Inflammatory macrophage (primary cell): ENCODE measurements around the gene FBRSL1.
"Not testable (repeated sequence)": the region's sequence is repeated elsewhere in the genome, so short reads cannot be mapped to it uniquely, and the experiment has no call there.

Source experiments
- DNase-seq, 2 donors: peaks; one replicate each; pipeline ENCODE4 v3.0.0-alpha.2; 2020 to 2022

FBRSL1 gene

DNA sequence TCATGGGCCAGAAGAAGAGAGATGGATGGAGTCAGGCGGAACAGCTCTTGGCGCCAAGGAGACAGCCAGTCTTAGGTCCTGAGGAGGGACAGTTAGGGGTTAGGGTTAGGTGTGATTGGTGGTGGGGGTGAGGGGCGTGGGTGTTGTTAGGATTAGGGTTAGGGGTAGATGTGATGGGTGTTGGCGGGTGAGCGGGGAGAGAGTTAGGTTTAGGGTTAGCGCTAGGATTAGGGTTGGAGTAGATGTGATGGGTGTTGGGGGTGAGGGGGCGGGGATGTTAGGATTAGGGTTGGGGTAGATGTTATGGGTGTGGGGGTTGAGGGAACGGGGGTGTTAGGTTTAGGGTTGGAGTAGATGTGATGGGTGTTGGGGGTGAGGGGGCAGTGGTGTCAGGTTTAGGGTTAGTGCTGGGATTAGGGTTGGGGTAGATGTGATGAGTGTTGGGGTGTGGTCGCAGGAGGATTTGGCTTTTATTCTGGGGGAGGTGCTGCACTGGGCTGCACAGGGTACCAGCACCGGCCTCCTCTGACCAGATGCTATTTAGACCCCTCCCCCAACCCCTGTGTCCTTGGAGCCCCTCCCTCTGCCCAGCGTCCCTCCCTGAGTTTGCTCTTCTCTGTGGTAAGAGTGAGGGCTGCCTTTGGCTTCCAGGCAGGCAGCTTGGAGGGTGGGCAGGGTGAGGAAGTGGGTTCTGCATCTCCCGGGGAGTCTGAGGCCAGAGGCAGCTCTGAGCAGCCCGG is 35.6 kb upstream of the FBRSL1 start:
- DNase-seq, result no peak

DNA sequence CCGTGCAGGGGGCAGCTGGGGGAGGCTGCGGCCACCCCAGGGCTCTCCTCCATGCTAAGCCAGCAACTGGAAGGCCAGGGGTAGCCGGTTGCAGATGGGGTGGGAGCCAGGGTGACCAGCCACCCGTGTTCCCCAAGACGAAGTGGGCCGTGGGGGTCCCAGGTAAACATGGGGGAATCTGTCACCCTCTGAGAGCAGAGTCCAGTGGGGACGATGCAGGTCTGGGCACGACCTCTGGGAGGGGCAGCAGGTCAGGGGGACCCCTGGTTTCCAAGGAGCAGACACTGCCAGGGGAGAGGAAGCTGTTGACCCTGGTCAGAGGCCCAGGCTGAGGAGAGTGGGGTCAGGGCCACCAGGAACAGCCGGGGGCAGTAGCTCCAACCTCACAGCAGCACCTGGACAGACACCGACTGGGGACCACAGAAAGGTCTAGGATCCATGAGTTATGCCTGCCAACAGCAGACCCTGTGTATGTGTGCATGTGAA is 35.0 kb upstream of the FBRSL1 start:
- DNase-seq, result no peak

DNA sequence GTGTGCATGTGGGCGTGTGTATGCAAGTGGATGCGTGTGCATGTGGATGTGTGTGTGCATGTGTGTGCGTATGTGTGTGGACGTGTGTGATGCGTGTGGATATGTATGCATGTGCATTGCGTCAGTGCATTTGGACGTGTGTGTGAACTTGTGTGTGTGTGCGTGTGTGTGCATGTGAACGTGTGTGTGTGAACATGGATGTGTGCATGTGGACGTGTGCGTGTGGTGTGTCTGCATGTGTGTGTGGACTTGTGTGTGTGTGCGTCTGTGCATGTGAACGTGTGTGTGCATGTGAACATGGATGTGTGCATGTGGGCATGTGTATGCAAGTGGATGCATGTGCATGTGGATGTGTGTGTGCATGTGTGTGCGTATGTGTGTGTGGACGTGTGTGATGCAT is 34.4 kb upstream of the FBRSL1 start:
- DNase-seq, result no peak

DNA sequence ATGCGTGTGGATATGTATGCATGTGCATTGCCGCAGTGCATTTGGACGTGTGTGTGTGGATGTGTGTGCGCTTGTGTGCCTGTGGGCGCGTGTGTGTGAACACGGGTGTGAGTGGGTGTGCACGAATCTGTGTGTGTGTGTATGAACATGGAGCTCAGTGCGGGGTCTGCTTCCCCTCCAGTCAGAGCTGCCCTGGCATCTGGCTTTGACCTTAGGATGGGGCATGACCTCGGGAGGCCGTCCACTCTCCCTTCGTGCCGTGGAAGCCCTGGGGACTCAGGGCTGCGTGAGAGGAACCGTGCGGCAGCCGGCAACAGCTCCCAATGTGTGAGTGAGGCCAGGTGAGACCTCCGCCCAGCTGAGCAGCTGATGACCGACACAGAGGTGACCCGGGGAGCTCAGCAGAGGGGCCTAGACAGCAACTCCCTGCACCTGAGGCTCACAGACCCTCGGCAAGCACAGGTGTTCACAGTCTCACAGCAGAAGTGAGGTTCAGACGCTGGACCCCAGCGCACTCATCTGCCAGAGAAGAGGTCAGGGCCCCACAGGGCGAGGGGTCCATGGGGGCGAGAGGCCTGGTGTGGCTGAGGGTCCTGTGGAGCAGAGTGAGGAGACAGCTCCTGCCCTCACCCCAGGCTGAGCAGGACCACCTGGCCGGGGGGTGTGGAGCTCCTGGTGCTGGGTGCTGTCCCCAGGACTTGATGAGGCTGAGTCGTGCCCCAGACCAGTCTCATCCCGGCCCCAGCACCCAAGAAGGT is 33.6 kb upstream of the FBRSL1 start:
- no peak for DNase-seq

DNA sequence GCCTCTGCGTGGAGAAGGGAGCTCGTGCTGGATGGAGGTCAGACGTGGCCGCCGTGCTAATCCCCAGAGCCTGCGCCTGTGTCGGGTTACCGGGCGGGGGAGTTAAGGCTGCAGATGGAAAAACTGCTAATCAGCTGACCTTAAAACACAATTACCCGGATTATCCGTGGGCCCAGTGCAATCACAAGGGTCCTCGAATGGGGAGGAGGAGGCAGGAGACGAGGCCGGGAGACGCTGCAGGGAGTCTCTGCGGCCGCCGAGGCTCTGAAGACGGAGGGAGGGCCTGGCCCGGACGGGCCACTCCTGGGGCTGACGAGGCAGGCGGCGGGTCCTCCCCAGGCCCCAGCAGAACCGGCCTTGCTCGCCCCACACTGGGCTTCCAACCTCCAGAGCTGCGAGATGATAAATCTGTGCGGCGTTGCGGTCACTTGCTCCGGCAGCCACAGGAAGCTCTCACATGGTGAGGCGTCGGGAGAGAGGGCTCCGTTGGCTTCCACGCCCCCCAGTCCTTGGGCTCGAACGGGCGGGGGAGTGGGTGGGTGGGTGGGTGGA is 32.9 kb upstream of the FBRSL1 start:
- no peak for DNase-seq

DNA sequence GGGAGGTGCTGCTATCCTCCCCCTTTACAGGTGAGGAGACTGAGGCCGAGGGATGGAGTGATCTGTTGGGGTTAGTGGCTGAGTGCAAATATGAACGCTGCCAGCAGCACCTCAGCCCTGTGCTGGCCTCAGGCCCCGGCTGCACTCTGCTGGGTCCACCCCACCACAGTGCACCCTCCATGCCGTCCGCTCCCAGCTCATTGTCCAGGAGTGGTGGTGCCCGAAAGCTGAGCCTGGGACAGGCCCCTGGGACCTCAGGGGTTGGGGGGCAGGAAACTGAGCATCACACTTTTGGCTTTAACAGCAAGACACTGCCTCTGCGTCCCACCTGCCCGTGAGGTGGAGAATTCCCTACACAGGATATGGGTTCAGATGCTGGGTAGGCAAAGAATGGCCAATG is 31.5 kb upstream of the FBRSL1 start:
- DNase-seq, result no peak

DNA sequence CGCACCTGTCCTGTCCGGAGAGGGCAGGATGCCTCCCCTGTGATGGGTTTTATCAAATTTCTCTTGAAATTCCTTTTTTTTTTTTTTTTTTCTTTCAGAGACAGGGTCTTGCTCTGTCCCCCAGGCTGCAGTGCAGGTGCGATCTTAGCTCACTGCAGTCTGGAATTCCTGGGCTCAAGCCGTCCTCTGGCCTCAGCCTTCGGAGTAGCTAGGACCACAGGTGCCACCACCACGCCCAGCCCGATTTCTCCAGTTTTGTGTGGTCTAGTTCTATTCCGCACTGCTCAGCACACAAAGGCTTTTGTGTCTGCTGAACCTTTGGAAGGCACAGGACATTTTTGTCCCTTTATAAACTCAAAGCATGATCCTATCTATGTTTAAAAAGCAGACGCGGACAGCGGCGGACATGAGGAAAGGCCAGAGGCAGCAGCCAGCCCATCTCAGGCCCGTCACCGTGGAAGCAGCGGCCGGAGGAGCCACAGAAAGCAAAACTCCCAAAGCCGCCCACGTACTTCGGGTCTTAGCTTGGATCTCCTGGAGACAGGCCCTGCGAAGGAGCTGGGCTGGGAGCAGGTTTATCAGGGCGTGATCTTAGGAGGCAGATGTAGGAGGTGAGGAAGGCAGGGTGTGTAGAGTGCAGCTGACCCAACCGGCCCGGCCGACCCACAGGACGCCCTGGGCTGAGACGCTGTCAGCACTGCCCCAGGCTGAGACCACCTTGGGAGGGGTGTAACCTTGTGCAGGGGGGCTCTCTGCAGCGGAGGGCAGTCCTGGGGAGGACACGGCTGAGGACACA is 30.9 kb upstream of the FBRSL1 start:
- DNase-seq, result no peak

DNA sequence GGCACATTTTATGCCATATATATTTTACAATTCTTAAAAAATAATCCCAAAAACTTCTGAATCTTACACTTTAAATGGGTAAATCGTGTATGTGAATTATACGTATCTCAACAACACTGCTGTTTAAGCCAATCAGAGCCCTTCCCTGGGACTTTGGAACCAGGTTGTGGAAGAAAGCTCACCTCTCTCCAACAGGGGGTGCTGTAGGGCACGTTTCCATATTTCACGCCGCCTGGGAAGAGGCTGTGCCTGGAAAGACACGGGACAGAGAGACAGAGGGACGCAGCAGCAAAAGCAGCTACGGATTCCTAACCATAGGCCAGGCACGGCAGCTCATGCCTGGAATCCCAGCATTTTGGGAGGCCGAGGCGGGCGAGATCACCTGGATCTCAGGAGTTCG is 29.4 kb upstream of the FBRSL1 start:
- DNase-seq, result peak; percentile 33 to 34

DNA sequence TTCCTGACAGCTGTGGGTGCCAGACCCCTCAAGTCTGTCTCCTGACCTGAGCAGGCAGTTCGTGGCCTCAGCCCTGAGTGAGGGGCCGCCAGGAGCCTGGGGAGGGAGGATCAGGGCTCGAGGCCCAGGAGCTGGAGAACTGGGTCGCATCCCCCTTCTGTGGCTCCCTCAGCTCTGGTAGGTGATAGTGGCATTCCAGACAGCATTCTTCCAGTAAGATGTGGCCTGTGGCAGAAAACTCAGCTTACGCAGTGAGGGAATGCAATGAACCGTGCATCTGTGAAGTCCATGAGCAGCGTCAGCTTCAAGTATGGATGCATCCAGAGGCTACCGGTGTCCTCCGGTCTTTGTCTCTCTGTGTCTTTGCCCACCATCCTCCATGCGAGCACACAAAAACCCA is 28.4 kb upstream of the FBRSL1 start:
- no peak for DNase-seq

DNA sequence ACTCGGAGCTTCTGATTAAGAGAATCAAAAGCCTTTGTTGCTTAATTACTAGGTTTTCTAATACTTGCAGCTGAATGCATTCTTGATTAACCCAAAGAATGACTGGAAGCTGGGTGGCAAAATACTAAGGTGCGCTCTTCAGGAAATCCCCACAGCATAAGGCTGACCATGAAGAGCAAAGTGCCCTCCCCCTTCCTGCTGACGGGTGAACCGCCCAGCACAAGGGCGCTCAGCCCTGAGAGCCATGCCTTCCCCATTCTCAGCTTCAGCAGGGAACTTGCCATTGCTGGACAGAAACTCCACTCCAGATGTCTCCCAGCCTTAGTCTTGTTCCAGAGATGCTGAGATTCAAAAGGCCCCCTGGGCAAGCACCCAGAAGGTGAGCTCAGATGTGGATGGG is 27.2 kb upstream of the FBRSL1 start:
- peak in 1 of 2 donors; percentile 58 for DNase-seq

DNA sequence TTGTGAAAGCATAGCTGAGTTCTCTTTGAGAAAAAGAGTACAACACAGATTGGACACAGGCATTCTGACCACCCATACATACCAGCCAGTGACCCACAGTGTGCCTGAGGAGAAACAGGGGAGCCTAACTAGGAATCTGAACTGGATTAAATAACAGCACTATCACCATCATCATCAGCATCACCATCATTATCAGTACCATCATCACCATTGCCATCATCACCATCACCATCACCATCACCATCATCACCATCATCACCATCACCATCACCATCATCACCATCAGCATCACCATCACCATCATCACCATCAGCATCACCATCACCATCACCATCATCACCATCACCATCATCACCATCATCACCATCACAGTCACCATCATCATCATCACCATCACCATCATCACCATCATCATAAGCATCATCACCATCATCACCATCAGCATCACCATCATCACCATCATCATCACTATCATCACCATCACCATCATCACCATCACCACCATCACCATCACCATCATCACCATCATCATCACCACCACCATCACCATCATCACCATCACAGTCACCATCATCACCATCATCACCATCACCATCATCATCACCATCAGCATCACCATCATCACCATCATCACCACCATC is 26.5 kb upstream of the FBRSL1 start:
- not testable (repeated sequence) for DNase-seq

DNA sequence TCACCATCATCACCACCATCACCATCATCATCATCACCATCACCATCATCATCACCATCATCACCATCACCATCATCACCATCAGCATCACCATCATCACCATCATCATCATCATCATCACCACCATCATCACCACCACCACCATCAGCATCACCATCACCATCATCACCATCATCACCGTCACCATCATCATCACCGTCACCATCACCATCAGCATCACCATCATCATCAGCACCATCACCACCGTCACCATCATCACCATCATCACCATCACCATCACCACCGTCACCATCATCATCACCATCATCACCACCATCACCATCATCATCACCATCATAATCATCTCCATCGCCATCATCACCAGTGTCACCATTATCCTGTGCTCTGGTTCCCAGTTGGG is 25.6 kb upstream of the FBRSL1 start:
- not testable (repeated sequence) for DNase-seq

DNA sequence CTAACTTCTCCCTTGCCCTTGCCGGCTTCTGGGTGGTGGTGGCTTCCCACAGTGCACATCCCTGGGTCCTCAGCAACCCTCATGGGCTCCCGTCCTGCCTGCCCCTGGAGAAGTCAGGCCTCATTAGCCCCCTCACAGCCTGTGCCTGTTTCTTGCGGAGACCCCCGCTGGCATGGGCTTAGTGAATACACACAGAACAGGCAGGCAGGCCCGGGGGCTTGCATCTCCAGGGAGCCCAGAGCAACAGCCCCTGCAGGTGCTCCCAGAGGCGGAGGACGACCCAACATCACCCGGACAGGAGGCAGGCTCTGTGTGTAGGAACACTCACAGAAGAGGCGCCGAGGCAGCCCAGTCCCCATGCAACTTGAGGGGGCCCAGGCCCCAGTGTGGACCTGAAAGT is 25.1 kb upstream of the FBRSL1 start:
- DNase-seq, result no peak

DNA sequence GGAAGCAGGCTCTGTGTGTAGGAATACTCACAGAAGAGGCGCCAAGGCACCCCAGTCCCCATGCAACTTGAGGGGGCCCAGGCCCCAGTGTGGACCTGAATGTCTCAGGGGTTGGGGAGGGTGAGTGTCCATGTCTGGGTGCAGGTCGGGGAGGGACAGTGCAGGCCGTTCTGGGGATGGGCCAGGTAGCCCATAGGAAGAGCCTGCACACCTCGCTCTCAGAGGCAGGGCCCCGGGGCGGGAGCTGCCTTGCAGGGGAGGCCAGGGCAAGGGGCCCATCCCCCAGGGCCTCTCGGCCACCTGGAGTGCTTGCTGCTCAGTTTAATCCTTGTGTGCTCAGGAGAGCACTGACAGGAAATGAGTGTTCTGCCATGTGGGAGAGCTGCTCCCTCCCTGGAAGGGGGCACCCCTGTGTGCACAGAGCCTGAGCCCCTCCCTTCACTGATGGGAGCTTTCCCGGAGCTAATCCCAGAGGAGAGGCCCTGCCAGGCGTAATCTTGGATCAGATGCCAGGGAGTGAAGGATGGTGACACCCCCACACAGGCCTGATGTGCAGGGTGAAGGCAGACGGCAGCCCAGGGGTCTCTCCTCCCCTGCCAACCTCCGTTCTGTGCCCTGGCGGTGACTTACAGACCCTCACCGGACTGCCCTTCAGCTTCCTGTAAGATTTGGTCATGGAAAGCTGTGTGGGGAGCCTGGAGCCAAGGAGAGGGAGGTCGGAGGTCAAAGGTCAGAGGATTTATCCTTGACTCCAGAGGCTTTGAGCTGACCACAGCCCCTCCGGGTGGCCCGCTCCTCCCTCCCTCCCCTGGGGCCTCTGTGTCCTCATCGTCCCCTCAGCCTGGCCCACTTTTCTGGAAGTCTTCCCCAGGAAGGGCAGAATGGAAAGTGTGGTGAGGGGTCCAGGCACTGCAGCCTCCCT is 24.4 kb upstream of the FBRSL1 start:
- no peak for DNase-seq

DNA sequence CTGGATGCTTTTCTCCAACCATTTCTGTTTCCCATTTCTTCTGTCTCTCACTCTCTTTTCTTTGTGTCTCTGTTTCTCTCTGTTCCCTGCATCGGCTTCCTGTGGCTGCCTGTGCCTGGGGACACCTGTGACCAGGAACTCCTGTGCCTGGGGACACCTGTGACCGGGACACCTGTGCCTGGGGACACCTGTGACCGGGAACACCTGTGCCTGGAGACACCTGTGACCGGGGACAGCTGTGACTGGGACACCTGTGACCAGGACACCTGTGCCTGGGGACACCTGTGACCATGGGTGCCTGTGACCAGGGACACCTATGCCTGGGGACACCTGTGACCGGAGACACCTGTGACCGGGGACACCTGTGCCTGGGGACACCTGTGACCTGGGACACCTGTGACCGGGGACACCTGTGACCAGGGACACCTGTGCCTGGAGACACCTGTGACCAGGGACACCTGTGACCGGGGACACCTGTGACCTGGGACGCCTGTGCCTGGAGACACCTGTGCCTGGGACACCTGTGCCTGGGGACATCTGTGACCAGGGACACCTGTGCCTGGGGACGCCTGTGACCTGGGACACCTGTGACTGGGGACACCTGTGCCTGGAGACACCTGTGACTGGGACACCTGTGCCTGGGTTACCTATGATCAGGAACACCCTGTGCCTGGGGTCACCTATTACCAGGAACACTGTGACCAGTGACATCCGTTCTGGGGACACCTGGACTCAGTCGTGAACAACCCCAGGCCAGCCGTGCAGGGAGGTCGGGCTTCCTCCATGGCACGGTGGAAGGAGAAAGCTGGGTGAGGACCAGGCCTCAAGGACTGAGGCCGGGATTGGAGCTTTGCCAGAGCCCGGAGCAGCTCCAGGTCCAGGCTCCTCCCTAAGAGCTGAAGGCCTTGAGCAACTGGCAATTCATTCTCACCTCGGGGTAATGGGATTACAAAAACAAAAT is 23.4 kb upstream of the FBRSL1 start:
- DNase-seq, result no peak

DNA sequence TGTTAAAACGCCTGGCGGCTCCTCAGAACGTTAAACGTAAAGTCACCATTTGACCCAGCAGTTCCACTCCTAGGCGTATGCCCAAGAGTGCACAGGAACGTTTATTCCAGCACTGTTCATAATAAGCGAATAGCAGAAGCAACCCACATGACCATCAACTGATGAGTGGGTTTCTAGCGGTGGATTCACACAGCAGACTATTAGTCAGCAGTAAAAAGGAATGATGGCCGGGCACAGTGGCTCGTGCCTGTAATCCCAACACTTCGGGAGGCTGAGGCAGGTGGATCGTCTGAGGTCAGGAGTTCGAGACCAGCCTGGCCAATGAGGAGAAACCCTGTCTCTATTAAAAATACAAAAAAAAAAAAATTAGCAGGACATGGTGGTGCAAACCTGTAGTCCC is 22.4 kb upstream of the FBRSL1 start:
- peak; percentile 81 to 90 for DNase-seq

DNA sequence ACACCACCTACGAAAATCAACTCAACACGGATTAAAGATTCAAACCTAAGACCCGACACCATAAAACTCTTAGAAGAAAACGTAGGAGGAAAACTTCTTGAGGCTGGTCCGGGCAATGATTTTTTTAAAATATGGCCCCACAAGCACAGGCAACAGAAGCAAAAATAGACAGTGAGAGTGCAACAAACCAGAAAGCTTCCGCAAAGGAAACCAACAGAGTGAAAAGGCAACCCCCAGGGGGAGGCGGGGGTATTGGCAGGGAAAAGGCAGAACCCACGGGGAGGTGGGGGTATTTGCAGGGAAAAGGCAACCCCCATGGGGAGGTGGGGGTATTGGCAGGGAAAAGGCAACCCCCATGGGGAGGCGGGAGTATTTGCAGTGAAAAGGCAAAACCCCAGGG is 20.5 kb upstream of the FBRSL1 start:
- DNase-seq, result no peak

DNA sequence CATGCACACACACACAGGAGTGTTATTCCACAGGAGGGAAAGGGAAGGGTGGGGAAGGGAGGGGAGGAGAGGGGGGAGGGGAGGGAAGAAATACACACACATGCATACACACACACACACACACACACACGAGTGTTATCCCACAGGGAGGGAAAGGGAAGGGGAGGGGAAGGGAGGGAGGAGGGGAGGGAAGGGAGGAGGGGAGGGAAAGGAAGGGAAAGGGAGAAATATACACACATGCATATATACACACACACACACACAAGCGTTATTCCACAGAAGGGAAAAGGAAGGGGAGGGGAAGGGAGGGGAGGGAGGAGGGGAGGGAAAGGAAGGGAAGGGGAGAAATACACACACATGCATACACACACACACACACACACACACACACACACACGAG is 19.6 kb upstream of the FBRSL1 start:
- DNase-seq, result no peak

DNA sequence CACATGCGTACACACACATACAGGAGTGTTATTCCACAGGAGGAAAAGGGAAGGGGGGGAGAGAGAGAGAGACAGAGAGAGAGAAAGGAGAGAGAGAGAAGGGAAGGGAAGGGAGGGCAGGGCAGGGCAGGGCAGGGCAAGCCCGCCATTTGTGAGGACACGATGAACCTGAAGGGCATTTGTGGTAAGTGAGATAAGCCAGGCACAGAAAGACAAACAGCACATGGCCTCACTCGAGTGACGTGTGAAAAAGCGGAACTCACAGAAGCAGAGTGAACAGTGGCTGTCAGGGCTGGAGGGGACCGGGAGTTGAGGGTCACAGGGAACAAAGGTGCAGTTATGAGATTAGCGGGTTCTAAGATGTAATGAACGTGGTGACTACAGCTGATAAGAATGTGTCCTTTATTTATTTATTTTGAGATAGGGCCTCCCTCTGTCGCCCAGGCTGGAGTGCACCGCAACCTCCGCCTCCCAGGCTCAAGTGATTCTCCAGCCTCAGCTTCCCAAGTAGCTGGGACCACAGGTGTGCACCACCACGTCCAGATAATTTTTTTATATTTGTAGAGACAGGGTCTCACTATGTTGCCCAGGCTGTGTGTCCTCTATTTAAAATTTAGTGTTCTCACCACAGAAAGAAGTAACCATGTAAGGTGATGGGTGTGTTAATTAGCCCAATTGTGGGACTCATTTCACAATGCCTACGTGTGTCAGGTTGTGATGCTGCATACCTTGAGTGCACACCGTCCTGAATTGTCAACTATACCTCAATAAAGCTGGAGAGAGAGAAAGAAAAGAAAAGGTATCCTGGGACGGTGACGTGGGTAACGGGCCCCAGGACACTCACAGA is 18.7 kb upstream of the FBRSL1 start:
- peak; percentile 55 to 76 for DNase-seq
